Measurements from ENCODE around the gene MRPL28. TPM values are rescaled to one million over a fixed set of nuclear protein-coding genes. Genes with fewer than 3 reads are reported as not detected.
"Not testable (repeated sequence)": the region's sequence is repeated elsewhere in the genome, so short reads cannot be mapped to it uniquely, and the experiment has no call there.

MRPL28 gene
- total RNA-seq, 1 donor from 2014 or later, result 80.4 TPM

DNA sequence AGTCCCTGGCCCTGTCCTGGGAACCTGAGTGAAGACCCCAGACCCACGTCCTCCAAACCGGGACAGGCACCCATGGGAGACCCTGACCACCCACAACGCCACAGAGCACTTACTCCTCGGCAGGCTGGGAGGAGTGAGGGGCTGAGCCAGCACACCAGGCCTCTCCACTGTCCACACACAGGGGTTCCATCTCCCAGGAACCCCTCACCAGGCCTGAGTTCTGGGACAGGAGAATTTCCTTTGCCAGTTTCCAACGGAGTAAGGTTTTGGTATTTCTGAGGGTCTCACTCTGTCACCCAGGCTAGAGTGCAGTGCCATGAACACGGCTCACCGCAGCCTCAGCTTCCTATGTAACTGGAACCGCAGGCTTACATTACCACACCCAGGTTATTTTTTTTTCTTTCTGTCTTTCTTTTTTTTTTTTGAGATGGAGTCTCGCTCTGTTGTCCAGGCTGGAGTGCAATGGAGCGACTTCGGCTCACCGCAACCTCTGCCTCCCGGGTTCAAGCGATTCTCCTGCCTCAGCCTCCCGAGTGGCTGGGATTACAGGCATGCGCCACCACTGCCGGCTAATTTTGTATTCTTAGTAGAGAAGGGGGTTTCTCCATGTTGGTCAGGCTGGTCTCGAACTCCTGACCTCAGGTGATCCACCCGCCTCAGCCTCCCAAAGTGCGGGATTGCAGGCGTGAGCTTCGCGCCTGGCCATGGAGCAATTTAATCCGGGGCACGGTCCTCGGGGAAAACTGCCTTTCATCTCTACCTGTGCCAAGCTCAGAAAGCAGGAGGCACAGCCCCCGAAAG is 9.8 kb upstream of the MRPL28 start:
- Mint-ChIP-seq H3K36me3 (ENCODE audit: low read depth) (no peaks in the 10 kb centered on the region), H3K27ac (ENCODE audit: unreplicated experiment) (peak overlapping the region; percentile 43), H3K4me1 (peaks cover 27% of the 10 kb centered on the region), H3K27me3 (ENCODE audit: low read depth) (peaks cover 14% of the 10 kb centered on the region), H3K4me3 (peak overlapping the region; percentile 78), H3K9me3 (no peaks in the 10 kb centered on the region)
- TF ChIP-seq, protein P1, sequence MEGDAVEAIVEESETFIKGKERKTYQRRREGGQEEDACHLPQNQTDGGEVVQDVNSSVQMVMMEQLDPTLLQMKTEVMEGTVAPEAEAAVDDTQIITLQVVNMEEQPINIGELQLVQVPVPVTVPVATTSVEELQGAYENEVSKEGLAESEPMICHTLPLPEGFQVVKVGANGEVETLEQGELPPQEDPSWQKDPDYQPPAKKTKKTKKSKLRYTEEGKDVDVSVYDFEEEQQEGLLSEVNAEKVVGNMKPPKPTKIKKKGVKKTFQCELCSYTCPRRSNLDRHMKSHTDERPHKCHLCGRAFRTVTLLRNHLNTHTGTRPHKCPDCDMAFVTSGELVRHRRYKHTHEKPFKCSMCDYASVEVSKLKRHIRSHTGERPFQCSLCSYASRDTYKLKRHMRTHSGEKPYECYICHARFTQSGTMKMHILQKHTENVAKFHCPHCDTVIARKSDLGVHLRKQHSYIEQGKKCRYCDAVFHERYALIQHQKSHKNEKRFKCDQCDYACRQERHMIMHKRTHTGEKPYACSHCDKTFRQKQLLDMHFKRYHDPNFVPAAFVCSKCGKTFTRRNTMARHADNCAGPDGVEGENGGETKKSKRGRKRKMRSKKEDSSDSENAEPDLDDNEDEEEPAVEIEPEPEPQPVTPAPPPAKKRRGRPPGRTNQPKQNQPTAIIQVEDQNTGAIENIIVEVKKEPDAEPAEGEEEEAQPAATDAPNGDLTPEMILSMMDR (conservative IDR thresholded peaks at IDR 0.05), result no peak
- DNase-seq (ENCODE audit: low read depth, low spot score), result no peak

DNA sequence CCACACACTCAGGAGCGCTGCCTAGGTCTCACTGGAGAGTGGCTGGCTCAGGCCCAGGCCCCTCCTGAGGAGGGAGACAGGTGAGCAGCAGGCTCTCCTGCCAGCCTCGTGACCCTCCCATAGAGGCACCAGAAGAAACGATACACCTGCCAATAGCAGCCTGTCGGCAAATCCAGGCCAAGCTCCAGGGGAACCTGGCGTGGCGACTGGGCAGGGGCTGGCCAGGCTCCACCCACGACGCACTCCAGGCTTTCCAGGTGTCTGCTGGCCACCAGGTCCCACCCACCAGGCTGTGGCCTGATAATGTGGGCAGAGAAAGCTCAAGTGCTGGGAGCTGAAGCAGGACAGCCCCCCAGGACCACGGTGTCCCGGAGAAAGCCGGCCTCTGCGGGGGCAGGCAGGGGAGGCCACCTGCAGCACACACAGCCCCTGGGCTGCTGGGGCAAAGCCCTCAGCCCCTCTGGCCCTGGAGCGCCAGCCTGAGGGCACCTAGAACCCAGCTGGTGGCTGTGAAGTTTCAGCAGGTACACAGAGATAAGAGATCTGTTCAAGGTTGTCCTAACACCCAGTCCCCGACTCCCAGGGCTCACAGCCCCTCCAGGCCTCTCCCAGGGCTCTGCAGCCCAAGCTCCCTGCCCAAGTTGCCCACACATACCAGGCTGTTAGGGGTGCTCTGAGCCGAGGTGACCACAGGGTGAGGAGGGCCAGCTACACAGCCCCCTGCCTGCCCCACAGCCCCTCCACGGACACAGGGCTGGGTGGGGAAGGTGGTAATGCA is 9.0 kb upstream of the MRPL28 start:
- DNase-seq (ENCODE audit: low read depth, low spot score), result no peak
- peaks cover 26% of the 10 kb centered on the region for H3K4me1 Mint-ChIP-seq
- peak overlapping the region; percentile 78 for H3K4me3 Mint-ChIP-seq
- H3K27me3 Mint-ChIP-seq (ENCODE audit: low read depth), result peaks cover 14% of the 10 kb centered on the region
- no peak overlapping the region for H3K27ac Mint-ChIP-seq (ENCODE audit: unreplicated experiment)
- TF ChIP-seq, protein P1 (conservative IDR thresholded peaks at IDR 0.05), result no peak
- H3K9me3 Mint-ChIP-seq, result no peaks in the 10 kb centered on the region
- no peaks in the 10 kb centered on the region for H3K36me3 Mint-ChIP-seq (ENCODE audit: low read depth)

DNA sequence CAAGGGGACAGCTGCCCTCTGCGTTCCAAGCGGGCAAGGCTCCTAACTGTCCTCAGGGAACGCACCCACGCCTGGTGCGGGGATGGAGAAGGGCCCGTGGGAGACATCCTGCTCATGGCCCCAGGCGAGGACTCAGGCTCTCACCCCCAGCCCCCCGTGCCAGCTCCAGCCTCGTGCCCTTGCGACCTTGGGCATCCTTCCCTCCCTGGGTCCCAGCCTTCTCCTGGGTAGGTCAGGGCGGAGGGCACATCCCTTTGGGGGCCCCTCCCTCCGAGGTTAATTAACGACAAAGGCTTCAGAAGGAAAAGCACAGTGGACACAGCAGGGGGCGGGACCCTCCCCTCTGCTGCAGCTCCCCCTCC is 8.5 kb upstream of the MRPL28 start:
- TF ChIP-seq, protein P1 (conservative IDR thresholded peaks at IDR 0.05), result no peak
- peaks cover 20% of the 10 kb centered on the region for H3K4me1 Mint-ChIP-seq
- H3K27ac Mint-ChIP-seq (ENCODE audit: unreplicated experiment), result no peak overlapping the region
- no peak for DNase-seq (ENCODE audit: low read depth, low spot score)
- H3K36me3 Mint-ChIP-seq (ENCODE audit: low read depth), result no peaks in the 10 kb centered on the region
- H3K4me3 Mint-ChIP-seq, result peak overlapping the region; percentile 56
- peaks cover 14% of the 10 kb centered on the region for H3K27me3 Mint-ChIP-seq (ENCODE audit: low read depth)
- H3K9me3 Mint-ChIP-seq, result no peaks in the 10 kb centered on the region

DNA sequence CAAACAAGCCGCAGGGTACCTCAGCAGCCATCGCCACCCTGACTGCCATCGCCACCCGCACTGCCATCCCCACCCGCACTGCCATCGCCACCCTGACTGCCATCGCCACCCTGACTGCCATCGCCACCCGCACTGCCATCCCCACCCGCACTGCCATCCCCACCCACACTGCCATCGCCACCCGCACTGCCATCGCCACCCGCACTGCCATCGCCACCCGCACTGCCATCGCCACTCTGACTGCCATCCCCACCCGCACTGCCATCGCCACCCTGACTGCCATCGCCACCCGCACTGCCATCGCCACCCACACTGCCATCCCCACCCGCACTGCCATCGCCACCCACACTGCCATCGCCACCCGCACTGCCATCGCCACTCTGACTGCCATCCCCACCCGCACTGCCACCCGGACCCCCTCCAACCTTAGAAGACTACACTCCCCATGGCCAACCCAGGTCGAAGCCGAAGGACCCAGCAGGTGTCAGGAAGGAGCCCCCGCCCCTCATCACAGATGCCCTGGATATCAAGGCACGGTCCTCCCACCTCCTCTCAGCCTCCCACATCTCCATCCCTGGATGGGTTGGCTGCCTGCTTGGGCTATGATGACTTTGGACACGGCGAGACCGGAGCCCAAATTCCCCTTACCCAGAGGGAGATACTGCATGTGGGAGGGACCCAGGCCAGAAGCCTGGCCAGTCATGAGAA is 7.9 kb upstream of the MRPL28 start:
- H3K4me1 Mint-ChIP-seq, result peaks cover 15% of the 10 kb centered on the region
- H3K36me3 Mint-ChIP-seq (ENCODE audit: low read depth); H3K27me3 Mint-ChIP-seq (ENCODE audit: low read depth); H3K9me3 Mint-ChIP-seq; DNase-seq (ENCODE audit: low read depth, low spot score); H3K27ac Mint-ChIP-seq (ENCODE audit: unreplicated experiment): not testable (repeated sequence)
- peak overlapping the region; percentile 56 for H3K4me3 Mint-ChIP-seq

DNA sequence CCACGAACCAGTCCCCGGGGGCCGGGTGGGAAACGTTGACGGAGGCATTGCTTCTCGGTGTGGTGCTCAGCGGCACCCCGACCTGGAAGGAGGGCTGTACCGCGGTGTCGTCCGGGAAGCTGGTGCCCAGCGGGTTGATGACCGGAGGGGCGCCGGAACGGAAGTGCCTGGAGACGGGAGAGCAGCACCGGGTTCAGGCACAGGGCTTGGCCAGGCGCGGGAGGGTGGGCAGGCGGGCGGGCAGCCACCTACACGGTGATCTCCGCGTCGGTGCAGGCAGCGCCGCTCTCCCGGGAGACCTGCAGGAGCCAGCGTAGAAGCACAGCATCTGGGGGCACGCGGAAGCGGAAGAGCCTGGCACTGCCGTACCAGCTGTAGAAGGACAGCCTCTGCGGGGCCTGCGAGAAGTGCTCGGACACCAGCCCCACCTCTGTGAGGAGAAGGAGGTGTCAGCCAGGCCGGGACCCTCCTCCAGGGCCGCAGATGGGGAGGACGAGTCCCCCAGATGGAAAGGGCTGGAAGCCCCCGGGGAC is 7.1 kb upstream of the MRPL28 start:
- Mint-ChIP-seq H3K27ac (ENCODE audit: unreplicated experiment) (no peak overlapping the region), H3K4me3 (no peak overlapping the region), H3K9me3 (no peaks in the 10 kb centered on the region), H3K27me3 (ENCODE audit: low read depth) (peaks cover 2% of the 10 kb centered on the region), H3K4me1 (peaks cover 7% of the 10 kb centered on the region), H3K36me3 (ENCODE audit: low read depth) (no peaks in the 10 kb centered on the region)
- TF ChIP-seq, protein P1 (conservative IDR thresholded peaks at IDR 0.05), result no peak
- DNase-seq (ENCODE audit: low read depth, low spot score), result no peak

All from neural crest cell (in vitro differentiated cells).